ENCODE results near the gene LPAR1. TPM values are rescaled to one million over a fixed set of nuclear protein-coding genes. Genes with fewer than 3 reads are reported as not detected.

LPAR1 gene
- total and polyA plus RNA-seq, 2 of the 8 experiments (the other 6 are each of a cell fraction or from before 2014, with no cell fraction given) = 3.4 to 5.1 TPM

DNA sequence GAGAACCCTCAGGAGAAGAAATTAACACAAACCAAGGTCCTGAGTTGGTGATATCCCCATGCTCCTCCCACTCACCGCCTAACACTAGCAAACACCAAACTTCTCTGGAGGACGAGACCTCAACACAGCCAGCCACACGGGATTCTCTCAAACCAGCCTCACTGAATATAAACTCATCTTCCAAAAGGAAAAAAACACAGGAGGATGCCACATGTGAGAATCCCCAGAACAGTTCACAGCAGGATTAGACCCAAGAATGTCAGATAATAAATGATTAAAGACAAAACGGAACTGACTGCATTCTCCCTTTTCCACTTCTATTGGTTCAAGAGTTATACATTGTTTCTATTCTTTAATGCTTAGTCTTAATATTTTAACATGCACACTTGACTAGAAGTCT lies 89.2 kb downstream of the LPAR1 start:
- FAIRE-seq (no peak), DNase-seq (ENCODE audit: low read depth in 1 of 2, low spot score in 2 of 2) (no peak)
- Histone ChIP-seq H2BK120ac (replicated peaks; ENCODE audit: low read depth, low read length) (no peak overlapping the region), H3K4me3 (ENCODE audit: extremely low read depth in 1 of 4, insufficient read depth in 2 of 4, low read depth in 3 of 4, low read length in 4 of 4) (no peak overlapping the region), H3K14ac (ENCODE audit: insufficient read length) (no peak overlapping the region), H3K9ac (replicated peaks in 1 of 4; ENCODE audit: extremely low read depth in 1 of 4, low read depth in 3 of 4, low read length in 3 of 4) (no peak overlapping the region), H2BK15ac (ENCODE audit: low read length) (no peak overlapping the region), H2BK12ac (ENCODE audit: low read depth, low read length) (no peak overlapping the region), H3K4me2 (ENCODE audit: insufficient read depth in 1 of 2, low read depth in 2 of 2, low read length in 2 of 2) (no peak overlapping the region), H3K4me1 (replicated peaks in 1 of 4; ENCODE audit: control insufficient read depth in 3 of 4, insufficient read depth in 4 of 4, low read length in 3 of 4) (no peaks in the 10 kb centered on the region; a peak in 2 of 7 replicates), H2AK5ac (ENCODE audit: low read depth, low read length) (no peak overlapping the region), H3K9me3 (ENCODE audit: insufficient read depth in 2 of 2, low read depth in 1 of 2, low read length in 1 of 2) (no peaks in the 10 kb centered on the region), H3K23ac (ENCODE audit: insufficient read length) (no peak overlapping the region), H2BK20ac (ENCODE audit: low read length) (no peak overlapping the region), H3K79me2 (ENCODE audit: control insufficient read depth in 1 of 2, insufficient read depth in 2 of 2, low read length in 2 of 2) (no peaks in the 10 kb centered on the region), H2AFZ (ENCODE audit: low read length) (no peak overlapping the region), H3K79me1 (ENCODE audit: low read depth, low read length) (no peaks in the 10 kb centered on the region), H3K23me2 (ENCODE audit: low read depth, low read length) (no peaks in the 10 kb centered on the region), H4K91ac (replicated peaks; ENCODE audit: insufficient read length, low read length) (no peak overlapping the region), H3K18ac (ENCODE audit: extremely low read depth, low read length) (no peak overlapping the region), H3K56ac (replicated peaks; ENCODE audit: insufficient read length, low read depth, low read length) (no peak overlapping the region), H4K20me1 (replicated peaks in 1 of 2; ENCODE audit: control insufficient read depth in 1 of 2, insufficient read depth in 2 of 2, low read length in 2 of 2) (no peaks in the 10 kb centered on the region), H4K8ac (ENCODE audit: extremely low read depth, insufficient read depth, low read length) (no peak overlapping the region), H3K36me3 (ENCODE audit: control insufficient read depth in 2 of 4, insufficient read depth in 4 of 4, low read length in 3 of 4) (no peaks in the 10 kb centered on the region), H3K4ac (replicated peaks; ENCODE audit: insufficient read length, low read depth, low read length) (no peak overlapping the region), H3K27me3 (replicated peaks in 1 of 4; ENCODE audit: control insufficient read depth in 3 of 4, extremely low read depth in 1 of 4, insufficient read depth in 3 of 4, low read length in 3 of 4) (no peaks in the 10 kb centered on the region), H2BK5ac (ENCODE audit: low read depth, low read length) (no peak overlapping the region), H3K27ac (ENCODE audit: low read depth, low read length) (no peak overlapping the region), H4K5ac (ENCODE audit: insufficient read length, low read depth, low read length) (no peak overlapping the region)
- 91% methylated on average over 4 of the region's 4 CpGs; no CpG with 5 or more reads in 1 of the 2 experiments for WGBS, 2 experiments (ENCODE audit: extremely low coverage in 1 of 2, insufficient coverage in 1 of 2, insufficient read length in 1 of 2, insufficient replicate concordance in 2 of 2, low coverage in 1 of 2, low lambda C conversion rate in 2 of 2, missing lambda C conversion rate in 1 of 2)
- no peak for TF ChIP-seq EP300 (IDR thresholded peaks at IDR 0.05; ENCODE audit: borderline replicate concordance in 1 of 2, low read depth in 2 of 2, low read length in 2 of 2)
- no peak for TF ChIP-seq SAP30 (IDR thresholded peaks at IDR 0.05; ENCODE audit: insufficient read depth, insufficient replicate concordance, low read length)
- ChIA-PET POLR2A (ENCODE audit: partially characterized antibody) (no interaction called here), CTCF (ENCODE audit: partially characterized antibody) (no interaction called here)
